NCI-H2227 (cell line): ENCODE data around the gene PRKCA.
"Not testable (repeated sequence)": the region's sequence is repeated elsewhere in the genome, so short reads cannot be mapped to it uniquely, and the experiment has no call there.

ENCODE experiments used
- DNase-seq: peaks from one replicate; lab custom pipeline; 2025; ENCODE audit not compliant: unreplicated experiment; lab: John Stamatoyannopoulos, UW

Gene PRKCA

DNA sequence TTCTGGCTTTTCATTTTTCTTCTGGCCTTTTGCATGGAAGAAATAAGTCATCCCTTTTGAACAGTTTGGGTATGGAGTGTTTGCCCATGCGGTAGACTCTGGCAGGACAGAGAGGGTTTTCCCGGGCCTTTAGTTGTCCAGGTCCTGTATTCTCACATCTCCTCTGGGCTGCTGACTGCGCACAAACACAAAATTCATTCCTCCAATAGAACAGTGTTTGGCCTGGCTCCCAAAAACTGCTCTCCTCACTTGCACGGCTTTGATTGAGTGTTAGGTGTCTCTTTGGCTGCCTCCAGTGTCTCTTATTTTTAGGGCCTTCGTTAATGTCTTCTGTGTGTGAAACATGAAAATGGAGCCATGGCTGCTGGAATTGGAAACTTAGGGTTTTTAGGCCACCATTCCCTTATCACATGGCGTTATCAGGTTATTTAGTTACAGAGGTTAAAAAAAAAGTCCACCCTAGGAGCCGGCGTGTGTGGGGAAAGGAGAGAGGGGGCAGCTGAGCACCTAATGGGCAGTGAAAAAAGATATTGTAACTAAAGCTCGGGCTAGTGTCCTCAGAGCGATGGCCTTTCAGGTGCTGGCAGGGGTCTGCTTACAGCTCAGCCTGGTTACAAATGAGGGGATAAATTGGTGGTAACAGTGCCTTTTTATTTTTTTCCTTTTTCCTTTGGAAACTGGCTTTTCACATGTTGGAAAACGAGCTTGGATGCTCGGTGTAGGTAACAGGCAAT lies 47.3 kb downstream of the PRKCA start:
- DNase-seq, result no peak

DNA sequence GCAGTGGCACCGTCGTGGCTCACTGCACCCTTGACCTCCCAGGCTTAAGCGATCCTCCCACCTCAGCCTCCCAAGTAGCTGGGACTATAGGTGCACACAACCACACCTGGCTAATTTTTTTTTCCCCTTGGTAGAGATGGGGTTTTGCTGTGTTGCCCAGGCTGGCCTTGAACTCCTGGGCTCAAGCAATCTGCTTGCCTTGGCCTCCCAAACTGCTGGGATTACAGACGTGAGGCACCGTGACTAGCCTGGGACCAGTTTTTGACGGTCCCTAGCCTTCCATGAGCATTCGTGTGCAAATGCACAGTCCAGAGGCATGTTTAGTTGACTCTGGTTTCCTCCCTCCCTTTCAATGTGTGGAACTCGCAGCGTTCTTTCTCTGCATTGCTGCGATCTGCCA lies 48.2 kb downstream of the PRKCA start:
- DNase-seq, result not testable (repeated sequence)

DNA sequence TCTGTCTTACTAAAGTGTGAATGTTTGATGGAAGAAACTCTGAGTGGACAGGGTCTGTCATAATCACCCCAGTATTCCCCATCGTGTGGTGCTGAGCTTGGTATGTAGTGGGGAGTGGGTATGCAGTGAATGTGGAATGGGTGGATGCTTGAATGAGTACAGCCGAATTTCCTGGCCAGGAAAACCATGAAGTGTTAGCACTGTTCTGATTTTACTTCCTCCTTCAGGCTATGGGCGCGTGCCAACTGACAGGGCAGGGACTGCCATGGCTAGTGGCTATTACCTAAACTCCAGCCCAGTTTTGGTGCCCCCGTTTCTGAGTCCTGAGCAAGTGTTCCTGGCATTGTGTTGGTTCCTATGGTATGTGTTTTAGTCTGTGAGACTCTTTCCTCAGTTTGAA lies 48.6 kb downstream of the PRKCA start:
- DNase-seq, result no peak

DNA sequence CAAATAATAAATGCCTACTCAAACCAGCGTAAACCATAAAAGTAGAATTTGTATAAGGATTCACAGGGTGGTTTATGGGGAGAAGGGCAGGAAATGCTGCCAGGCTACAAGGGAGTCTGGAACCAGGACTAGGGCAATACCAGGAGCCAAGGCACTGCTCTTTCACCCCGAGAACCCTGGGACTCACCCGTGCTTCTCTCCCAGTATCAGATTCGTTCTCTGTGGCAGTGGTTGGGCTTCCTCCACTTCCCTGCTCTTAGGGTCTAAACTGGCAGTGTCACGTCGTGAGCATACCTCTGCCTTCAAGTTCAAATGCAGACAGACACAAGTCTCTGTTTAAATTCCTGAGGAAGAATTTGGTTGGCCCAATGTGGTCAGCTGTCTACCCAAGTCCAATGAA lies 49.3 kb downstream of the PRKCA start:
- no peak for DNase-seq

DNA sequence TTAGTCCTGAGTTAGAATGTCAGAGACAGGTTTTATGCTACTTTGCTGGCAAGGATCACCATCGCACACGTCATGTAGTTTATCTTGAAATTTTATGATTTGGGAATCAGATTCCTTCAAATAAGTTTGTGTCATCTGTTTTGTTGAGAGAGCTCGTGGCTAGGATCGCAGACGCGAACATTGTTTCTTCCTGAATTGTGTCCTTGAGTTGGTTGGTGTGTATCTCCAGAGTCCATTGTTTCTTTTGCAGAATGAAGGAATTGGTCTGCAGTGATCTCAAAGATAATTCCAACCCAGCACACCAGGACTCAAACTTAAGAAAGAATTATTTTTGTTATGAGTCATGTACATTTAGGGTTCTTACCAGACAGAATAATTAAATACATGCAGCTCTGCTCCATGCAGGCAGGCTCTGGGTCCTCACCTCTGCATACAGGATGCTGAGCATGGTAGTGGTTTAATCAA lies 51.6 kb downstream of the PRKCA start:
- DNase-seq, result no peak

DNA sequence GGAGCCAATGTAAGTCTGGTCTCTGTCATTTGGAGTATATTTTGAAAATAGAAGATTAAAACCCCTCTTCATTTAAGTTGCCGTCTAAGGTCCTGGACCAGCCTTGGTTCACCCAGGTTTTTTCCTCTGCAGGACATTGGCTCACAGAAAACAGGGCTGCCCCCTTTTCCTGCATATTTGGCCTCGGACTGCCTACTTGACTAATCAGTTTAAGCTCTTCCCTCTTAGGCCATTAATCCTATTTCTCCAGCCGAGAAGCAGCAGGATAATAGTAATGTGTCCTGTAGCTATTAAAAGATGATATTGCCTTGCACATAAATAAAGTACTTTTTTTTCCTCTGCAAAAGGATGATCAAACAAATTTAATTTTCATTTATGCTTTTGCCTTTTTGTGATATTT lies 52.1 kb downstream of the PRKCA start:
- no peak for DNase-seq

DNA sequence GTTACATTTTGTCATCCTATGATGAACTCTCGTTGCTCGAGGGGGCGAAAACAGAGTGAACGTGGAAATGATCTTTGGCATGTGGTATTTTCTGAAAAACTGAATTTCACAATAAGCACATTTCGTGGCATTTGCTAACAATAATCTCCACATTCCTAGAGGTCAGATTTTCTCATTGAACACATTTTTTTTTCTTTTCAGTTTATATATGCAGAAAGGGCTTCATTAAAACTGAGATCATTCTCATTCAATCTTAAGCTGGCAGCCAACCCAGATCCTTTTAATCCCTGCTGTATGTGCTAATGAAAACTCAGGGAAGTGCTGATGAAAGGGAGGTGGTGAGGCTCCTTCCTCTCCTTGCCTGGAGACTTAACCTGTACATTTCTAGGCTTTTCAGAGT lies 52.6 kb downstream of the PRKCA start:
- no peak for DNase-seq

DNA sequence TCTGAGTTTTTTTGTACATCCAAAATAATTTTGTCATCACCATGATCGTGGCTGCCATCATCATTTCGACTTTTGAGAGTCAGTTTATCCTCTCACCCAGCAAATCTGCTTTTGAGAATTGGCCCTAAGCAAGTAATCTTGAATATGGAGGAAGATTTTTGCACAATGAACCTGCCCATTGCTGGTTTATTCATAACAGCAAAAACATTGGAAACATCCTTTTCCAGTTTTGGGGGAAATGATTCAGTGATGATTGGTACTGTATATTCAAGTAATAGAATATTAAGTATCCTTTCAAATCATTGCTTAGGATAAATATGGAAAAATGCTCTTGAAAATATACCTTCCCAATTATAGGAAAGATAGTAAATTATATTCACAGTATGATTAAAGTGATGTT lies 53.1 kb downstream of the PRKCA start:
- DNase-seq, result no peak

DNA sequence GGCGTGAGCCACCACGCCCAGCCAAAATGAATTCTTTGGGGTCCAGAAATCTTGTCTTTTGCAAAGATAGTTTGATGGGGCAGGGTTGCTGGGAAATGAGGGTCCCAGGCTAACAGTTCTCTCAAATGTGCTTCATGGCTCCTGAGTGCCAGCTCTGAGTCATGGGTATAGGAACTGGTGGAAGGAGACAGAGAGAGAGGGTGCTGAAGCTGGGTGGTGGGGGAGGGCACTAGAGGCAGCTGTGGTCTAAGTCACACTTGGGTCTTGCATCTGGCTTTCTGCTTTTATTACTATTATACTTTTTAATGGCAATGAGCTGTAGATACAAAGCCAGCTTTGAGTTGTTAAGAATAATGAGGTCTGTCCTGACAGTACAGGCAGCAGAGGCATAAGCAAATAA lies 54.6 kb downstream of the PRKCA start:
- DNase-seq, result no peak

DNA sequence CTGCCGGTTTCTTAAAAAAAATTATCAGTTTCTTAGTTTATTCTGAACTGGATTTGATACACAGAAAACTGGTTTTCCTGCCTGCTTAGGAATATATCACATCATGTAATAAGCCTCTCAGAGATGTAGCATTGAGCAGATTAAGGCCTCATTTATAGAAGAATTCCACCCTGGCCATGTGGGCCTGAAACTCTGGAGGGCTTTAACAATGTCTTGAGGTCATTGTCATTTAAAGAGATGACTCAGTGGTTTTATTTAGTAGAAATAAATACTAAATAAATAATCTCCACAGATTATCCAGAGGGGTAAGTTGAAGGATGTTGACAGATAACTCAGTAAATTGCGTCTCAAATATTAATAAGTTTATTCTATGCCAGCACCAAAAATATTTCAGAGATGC lies 56.9 kb downstream of the PRKCA start:
- DNase-seq, result no peak

DNA sequence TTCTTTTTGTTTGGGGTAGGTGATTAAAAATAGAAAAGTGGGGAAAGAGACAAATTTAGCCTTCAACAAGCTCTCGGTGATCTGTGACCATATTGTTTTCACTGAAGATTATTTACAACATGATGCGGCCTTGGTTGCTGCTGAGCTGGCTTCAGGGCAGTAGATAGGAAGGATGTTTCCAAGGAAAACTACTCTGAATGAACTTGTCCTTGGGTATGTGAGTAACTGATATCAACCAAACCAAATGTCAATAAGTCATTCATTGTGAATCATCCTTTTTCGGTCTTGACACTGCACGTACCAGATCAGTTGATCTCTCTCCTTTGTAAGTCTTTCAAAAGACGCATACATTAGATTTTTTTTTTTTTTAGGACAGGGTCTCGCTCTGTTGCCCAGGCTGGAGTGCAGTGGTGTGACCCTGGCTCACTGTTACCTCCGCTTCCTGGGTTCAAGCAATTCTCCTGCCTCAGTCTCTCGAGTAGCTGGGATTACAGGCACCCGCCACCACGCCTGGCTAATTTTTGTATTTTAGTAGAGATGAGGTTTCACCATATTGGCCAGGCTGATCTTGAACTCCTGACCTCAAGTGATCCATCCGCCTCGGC lies 58.6 kb downstream of the PRKCA start:
- DNase-seq, result not testable (repeated sequence)

DNA sequence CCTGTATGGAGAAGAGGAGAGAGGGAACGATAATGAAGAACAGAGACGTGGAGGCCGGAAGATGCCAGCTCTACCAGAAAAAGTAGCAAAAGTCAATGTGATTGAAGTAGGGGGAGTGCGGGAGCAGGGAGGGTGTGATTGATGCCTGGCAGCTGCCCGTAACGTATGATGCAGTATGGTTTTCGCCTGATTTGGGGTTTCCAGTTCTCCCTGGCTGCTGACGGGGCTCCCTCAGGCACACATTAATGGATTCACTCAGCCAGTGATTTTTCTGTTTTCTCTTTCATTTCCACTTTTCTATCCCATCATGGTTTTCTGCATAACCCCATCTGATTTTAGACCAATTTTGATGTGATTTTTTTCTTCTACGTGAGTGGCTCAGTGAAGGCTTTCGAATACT lies 62.1 kb downstream of the PRKCA start:
- DNase-seq, result no peak

DNA sequence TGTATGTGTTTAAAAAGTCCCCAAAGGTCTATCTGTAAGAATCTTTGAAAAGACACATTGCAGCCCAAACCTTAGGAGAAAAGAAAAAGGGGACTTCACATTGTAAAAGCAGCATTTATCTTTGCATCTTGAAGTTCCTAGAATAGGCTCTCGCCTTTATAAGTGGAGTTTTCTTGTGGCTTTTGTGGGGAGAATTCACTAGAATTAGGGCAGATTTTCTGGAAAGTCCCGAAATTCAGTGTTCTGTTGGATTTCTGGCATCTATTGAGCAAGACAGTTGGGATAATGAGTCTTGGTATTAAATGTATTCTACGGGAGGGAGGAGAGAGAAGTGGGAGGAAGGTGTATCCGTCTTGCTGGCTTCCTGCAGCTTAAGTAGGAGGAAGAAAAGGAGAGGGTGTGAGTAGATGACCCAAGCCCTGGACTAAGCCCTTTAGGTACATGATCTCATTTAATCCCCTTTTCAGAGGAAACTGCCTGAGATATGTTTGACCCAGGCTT lies 62.6 kb downstream of the PRKCA start:
- DNase-seq, result no peak

DNA sequence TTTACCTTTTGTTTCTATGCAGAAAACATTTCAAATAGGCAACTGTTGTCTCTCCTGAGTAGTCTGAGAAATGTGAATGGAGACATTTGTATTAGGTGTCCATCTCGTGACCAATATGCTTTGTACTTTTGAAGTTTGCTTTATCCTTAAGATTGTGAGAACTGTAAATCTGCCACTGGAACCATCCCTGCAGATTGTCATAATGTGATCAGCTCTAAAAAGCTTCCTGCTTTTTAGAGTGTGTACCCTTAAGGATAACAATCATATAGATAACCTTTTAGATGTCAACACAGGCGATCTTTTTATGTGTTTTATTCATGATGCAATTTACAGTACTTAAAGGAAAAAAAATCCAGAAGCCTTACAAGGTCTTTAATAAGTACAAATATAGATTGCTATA lies 63.5 kb downstream of the PRKCA start:
- DNase-seq, result no peak

DNA sequence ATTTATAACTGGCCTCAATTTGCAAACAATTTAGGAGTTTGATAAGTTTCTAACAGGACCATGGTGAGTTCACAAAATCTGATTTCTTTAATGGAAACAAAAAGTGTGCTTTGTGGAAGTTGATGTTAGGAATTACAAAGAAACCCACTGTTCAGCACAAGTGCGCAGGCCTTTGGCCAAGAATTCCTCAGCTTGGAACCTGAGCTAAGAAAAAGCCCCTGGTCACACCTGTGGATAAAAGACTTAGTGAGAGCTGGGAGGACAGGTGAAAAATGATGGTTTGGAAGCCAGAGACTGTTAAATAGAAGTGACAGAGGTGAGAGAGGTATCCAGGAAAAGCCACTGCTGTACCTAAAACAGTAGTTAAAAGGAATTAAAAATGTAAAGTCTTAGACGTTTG lies 64.7 kb downstream of the PRKCA start:
- no peak for DNase-seq

DNA sequence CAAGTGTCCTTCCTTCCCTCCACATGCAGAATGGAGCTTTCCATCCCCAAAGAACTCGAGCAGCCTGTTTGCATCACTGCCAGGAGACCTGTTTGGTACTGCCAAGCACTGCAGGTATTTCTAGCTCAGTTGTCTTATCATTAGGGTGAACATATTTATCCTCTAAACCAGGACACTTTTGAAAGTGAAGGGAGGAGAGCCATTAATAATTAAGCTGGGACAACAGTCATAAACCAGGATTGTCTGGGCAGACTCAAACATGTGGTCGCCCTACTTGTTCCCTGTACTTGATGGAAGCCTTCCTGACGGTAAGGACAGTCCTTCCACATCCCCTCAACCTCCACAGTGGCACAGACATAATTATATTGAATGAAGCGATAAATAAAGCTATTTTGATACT lies 67.4 kb downstream of the PRKCA start:
- DNase-seq, result no peak

DNA sequence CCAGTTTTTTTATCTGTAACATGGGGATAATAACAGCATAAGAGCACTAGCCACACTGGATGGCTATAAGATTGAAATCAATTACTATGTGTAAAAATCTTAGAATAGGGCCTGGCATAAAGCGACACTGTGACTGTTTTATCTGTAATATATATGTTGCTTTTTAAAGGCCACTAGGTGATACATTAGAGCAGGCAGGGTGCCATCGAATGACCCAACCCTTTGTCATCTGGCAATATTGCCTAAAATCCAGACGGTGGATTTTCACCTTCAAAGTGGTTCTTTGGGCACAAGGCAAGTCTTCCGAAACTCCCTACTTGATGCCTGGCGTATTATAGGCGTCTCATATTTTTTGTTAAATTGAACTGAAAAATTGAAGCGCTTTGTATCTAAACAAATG lies 69.1 kb downstream of the PRKCA start:
- DNase-seq, result no peak

DNA sequence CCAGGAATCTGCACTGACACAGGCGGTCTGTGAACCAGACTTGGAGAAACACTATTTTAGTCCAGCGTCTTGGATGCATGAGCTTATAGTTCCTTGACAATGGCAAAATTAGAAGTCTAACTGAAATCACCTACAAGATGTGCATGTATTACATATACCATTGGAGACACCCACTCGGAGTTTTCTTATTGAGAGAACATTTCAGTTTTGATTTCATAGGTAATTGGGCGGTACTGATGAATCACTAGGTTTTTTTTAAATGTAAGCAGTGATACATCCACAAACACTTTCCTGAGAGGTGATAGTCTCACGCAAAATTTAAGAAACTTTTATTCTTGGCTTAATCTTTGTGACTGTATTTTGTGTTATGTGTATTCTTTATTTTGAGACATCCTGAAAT lies 69.8 kb downstream of the PRKCA start:
- DNase-seq, result no peak

DNA sequence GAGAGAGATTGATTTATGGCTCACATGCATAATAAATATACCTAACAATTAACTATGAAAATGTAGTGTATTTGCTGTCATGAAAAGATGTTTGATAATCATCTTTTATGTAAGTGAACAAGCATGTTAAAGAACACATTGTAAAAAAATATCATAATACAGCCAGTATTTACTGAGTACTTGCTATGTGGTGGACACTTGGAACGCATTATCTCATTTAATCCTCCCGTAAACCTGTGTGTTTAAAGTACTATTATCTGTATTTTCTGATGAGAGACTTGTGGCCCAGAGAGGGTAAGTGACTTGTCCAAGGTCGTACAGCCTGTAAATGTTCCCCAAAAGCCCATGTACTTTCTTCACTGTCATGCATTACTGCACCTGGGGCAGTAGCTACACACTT lies 70.7 kb downstream of the PRKCA start:
- DNase-seq, result no peak

DNA sequence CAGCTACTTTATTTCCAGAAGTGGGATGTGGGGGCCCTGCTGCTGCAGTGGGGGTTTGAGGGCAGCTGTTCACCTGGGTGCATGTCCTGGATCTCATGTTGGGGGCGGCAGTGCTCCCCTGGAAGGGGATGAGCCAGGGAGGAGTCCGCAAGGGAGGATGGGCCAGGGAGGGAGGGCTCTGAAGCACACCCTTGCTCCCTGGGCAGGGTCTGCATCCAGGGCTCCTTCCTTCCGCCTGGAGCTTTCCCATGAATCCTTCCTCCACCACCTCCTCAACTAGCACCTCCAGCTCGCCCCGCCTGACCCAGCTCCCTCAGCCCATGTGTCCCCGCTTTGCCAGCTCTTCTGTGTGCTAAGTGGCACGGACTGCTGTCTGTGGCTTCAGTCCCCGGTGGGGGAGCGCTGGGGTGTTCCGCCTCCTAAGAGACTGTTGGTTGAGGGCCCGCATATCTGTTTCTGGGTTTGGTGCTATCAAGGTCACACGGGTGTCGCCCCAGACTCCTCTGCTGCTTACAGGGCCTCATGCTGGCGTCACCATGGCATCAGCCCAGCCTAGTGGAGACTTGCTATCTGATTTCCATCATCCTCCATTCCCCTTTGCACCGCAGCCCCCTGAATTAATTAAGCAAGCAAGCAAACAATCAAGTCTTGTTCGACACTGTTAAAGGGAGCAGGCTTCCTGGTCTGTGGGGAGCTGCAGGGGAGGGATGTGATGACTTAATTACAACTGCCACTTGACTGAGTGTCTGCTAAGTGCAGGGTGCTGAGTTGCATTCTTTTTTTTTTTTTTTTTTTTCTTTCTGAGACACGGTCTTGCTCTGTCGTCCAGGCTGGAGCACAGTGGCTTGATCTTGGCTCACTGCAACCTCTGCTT lies 71.8 kb downstream of the PRKCA start:
- DNase-seq, result peak; percentile 45

DNA sequence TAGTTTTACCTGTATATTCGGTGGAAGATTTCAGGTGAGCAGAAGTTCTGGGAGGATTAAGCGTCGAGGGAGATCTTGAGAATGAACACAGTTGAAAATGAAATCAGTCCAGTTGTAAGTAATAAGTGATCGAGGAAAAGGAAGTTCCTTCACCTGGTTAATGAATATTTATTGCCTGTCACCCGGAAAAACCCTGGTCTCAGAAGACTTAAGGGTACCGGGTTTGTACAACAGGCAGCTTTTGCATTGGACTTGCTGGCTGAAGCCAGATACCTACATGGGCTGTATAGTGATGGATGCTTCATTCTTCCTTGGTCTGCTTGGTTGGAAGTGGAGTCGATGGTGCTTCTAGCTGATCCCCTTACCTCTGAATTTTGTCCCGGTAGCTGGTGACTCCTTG lies 72.7 kb downstream of the PRKCA start:
- no peak for DNase-seq

DNA sequence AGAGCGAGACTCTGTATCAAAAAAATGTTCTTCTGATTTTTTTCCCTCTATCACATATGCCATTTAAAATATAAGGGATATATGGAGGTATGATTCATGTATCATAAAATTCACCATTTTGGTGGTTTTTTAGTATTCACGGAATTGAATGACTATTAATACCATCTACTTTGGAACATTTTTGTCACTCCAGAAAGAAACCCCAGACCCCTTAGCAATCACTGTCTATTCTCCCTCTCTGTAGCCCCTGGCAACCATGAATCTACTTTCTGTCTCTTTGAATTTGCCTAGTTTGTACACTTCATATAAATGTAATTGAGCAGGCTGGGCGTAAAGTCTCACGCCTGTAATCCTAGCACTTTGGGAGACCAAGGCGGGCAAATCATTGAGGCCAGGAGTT lies 75.9 kb downstream of the PRKCA start:
- DNase-seq, result no peak
